Mesothelial cell of epicardium (in vitro differentiated cells): ENCODE measurements around the gene GBF1. TPM values are rescaled to one million over a fixed set of nuclear protein-coding genes. Genes with fewer than 3 reads are reported as not detected.
A peak's percentile ranks its signal among the peaks of the same experiment; 100 is the strongest.

Experiments
- DNase-seq, 2 experiments: peaks; one replicate each; pipeline ENCODE4 v3.0.0; 2021; ENCODE audit warnings: low spot score in 2 of 2; ENCODE audit not compliant: unreplicated experiment in 2 of 2
- H3K27ac Mint-ChIP-seq: 2 replicates; pipeline ENCODE4 v1.8.0; 2021; ENCODE audit warnings: mixed read lengths
- H3K27me3 Mint-ChIP-seq: 2 replicates; pipeline ENCODE4 v1.8.0; 2021; ENCODE audit warnings: low read depth, mixed read lengths
- H3K36me3 Mint-ChIP-seq: 2 replicates; pipeline ENCODE4 v1.8.0; 2021; ENCODE audit warnings: mixed read lengths
- H3K4me1 Mint-ChIP-seq: 2 replicates; pipeline ENCODE4 v1.8.0; 2021; ENCODE audit warnings: mixed read lengths
- H3K4me3 Mint-ChIP-seq: 2 replicates; pipeline ENCODE4 v1.8.0; 2021; ENCODE audit warnings: mild to moderate bottlenecking, moderate library complexity, mixed read lengths
- H3K9me3 Mint-ChIP-seq: 2 replicates; pipeline ENCODE4 v1.8.0; 2021; ENCODE audit warnings: mixed read lengths
- total RNA-seq: library from RNA; stranded (reverse); gene quantifications from 3 replicates; pipeline ENCODE4 v1.2.1, GENCODE V29; 2021
- TF ChIP-seq, protein P1 (sequence below): fragments of 200-600 bp; sonication (generic); IDR thresholded peaks from one replicate; pipeline ENCODE4 v1.5.0; 2021; ENCODE audit warnings: antibody characterized with exemption; ENCODE audit not compliant: unreplicated experiment

The GBF1 gene
- total RNA-seq, 1 donor from 2014 or later: 51.1 TPM

DNA sequence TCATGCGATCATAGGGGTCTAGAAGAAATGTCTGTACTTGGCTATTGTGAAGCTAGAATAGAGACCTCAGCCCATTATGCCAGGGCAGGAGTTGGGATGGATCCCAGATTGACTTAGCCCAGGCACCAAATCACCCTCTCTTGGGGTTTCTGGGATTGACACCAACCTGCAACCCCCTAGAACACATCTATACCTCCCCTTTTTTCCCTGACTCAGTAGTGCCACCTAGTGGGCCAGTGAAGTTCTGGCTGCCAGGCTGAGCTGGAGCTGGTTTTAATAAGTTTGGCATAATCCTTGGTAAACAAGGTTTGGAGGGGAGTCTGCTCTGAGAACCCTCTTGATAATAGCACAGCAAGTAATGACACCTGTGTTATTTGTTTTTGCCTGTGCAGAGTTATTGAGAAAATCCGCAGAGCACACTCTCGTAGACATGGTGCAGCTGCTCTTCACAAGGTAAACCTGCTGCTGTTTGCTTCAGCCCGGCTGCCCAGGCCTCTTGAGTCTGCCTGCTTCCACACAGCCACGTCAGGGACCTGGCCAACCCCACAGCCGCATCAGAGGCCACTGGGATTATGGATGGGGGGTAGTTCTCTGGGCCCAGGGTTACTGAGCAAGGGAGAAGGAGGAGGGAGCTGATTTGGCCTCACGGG, 106.9 kb downstream of the GBF1 start:
- Mint-ChIP-seq H3K9me3 (no peaks in the 10 kb centered on the region), H3K4me3 (no peak overlapping the region), H3K27me3 (no peaks in the 10 kb centered on the region), H3K27ac (no peak overlapping the region), H3K4me1 (no peaks in the 10 kb centered on the region), H3K36me3 (peaks cover 9% of the 10 kb centered on the region)
- DNase-seq: peak; percentile 37 to 75
- TF ChIP-seq, protein P1, sequence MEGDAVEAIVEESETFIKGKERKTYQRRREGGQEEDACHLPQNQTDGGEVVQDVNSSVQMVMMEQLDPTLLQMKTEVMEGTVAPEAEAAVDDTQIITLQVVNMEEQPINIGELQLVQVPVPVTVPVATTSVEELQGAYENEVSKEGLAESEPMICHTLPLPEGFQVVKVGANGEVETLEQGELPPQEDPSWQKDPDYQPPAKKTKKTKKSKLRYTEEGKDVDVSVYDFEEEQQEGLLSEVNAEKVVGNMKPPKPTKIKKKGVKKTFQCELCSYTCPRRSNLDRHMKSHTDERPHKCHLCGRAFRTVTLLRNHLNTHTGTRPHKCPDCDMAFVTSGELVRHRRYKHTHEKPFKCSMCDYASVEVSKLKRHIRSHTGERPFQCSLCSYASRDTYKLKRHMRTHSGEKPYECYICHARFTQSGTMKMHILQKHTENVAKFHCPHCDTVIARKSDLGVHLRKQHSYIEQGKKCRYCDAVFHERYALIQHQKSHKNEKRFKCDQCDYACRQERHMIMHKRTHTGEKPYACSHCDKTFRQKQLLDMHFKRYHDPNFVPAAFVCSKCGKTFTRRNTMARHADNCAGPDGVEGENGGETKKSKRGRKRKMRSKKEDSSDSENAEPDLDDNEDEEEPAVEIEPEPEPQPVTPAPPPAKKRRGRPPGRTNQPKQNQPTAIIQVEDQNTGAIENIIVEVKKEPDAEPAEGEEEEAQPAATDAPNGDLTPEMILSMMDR: peak; percentile 93

DNA sequence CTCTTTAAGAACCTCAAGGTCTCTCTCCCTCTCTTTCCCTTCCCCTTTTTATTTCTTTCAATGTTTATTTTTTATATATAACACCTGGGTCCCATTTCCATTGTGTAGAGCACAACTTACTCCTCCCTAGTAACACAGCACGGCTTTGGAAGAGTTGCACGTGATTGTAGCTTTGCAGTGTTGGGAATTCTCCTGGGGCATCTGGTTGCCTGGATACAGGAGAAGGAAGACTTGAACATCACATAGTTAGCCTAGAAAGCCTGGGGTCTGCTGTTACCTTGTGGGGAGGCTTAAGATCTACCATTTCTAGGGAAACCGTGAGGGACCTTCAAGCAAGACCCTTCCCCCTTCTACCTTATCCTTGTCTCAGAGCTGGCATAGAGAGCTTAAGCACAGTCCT, 109.1 kb downstream of the GBF1 start:
- no peak overlapping the region for H3K4me3 Mint-ChIP-seq
- H3K9me3 Mint-ChIP-seq: no peaks in the 10 kb centered on the region
- peaks cover 17% of the 10 kb centered on the region for H3K36me3 Mint-ChIP-seq
- DNase-seq: no peak
- no peaks in the 10 kb centered on the region for H3K4me1 Mint-ChIP-seq
- TF ChIP-seq, protein P1: no peak
- no peaks in the 10 kb centered on the region for H3K27me3 Mint-ChIP-seq
- no peak overlapping the region for H3K27ac Mint-ChIP-seq

- H3K36me3 Mint-ChIP-seq: peaks cover 35% of the 10 kb centered on the region
- H3K27ac Mint-ChIP-seq: no peak overlapping the region
- TF ChIP-seq, protein P1: no peak
- H3K9me3 Mint-ChIP-seq: no peaks in the 10 kb centered on the region
- no peaks in the 10 kb centered on the region for H3K4me1 Mint-ChIP-seq
- no peak overlapping the region for H3K4me3 Mint-ChIP-seq
- H3K27me3 Mint-ChIP-seq: no peaks in the 10 kb centered on the region
- DNase-seq: no peak
Measured at GRCh38 chr10:102358712-102359382, 113.5 kb downstream of the GBF1 start.

DNA sequence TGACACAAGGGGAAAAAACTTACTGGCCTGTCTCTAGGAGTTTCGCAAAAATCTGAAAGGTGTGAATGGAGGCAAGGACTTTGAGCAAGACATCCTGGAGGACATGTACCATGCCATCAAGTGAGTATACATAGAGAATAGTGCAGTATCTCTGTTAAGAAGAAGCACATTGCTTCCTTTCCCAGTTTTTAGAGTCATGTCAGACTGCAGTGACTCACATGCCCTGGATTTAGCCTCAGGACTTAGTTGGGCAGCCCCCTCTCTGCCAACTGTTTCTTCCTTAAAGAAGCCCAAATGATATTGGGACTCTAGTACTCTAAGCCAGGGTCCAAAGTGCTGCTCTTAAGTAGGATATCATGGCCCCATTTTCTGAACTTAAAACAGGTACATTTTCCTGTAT, 122.1 kb downstream of the GBF1 start:
- TF ChIP-seq, protein P1: no peak
- Mint-ChIP-seq H3K4me1 (peaks cover 8% of the 10 kb centered on the region), H3K27ac (peak overlapping the region; percentile 79), H3K4me3 (no peak overlapping the region), H3K27me3 (no peaks in the 10 kb centered on the region), H3K36me3 (peaks cover 79% of the 10 kb centered on the region), H3K9me3 (peaks cover 16% of the 10 kb centered on the region)
- DNase-seq: no peak

- TF ChIP-seq, protein P1: no peak
- H3K4me1 Mint-ChIP-seq: peaks cover 8% of the 10 kb centered on the region
- H3K9me3 Mint-ChIP-seq: peaks cover 16% of the 10 kb centered on the region
- H3K27me3 Mint-ChIP-seq: no peaks in the 10 kb centered on the region
- peaks cover 79% of the 10 kb centered on the region for H3K36me3 Mint-ChIP-seq
- H3K4me3 Mint-ChIP-seq: no peak overlapping the region
- no peak for DNase-seq
- H3K27ac Mint-ChIP-seq: peak overlapping the region; percentile 79
Measured at GRCh38 chr10:102368077-102368476, 122.7 kb downstream of the GBF1 start.
